K562 (cell line): ENCODE results near the gene ERFL.

Experiments
- CREB1 ChIP-seq, 2 experiments: sonication (generic) in 1 of 2; formaldehyde crosslinking in 1 of 2; IDR thresholded peaks; 2 replicates each; pipeline versions ENCODE4 v1.6.1 to v1.8.0; 2012 to 2022; ENCODE audit warnings: inconsistent platforms in 1 of 2, mild to moderate bottlenecking in 1 of 2, missing genetic modification reagents in 1 of 2, moderate library complexity in 1 of 2
- CTCF ChIP-seq, 3 experiments: IDR thresholded peaks in 2 of 3; conservative IDR thresholded peaks in 1 of 3; 2 replicates each; pipeline ENCODE4 v1.5.1; 2011 to 2012; ENCODE audit warnings: low read length in 3 of 3, mild to moderate bottlenecking in 3 of 3, control low read depth in 2 of 3, improper control_type of control experiment in 1 of 3, inconsistent platforms in 1 of 3, low read depth in 1 of 3, mixed read lengths in 1 of 3, moderate library complexity in 1 of 3; ENCODE audit not compliant: insufficient read depth in 2 of 3
- EZH2 ChIP-seq: IDR thresholded peaks from 2 replicates; pipeline ENCODE4 v1.6.1; 2012; ENCODE audit warnings: low read depth, mild to moderate bottlenecking, inconsistent platforms, low read length, borderline replicate concordance
- LEF1 ChIP-seq: fragments of 450-650 bp; IDR thresholded peaks from 2 replicates; pipeline ENCODE4 v1.6.1; 2016; ENCODE audit warnings: mild to moderate bottlenecking
- RCOR1 ChIP-seq, 2 experiments: IDR thresholded peaks; 2 replicates each; pipeline ENCODE4 v1.6.1; 2012; ENCODE audit warnings: low read depth in 2 of 2, low read length in 2 of 2, borderline replicate concordance in 1 of 2, improper control_type of control experiment in 1 of 2
- TARDBP ChIP-seq: fragments of 450-650 bp; IDR thresholded peaks from 2 replicates; pipeline ENCODE4 v1.6.1; 2016
- TF ChIP-seq, protein P1 (sequence below): sonication (generic); formaldehyde crosslinking; IDR thresholded peaks from 2 replicates; pipeline ENCODE4 v1.9.0; 2022; ENCODE audit warnings: mild to moderate bottlenecking, missing genetic modification reagents
- TF ChIP-seq, protein P2 (sequence below): fragments of 450-650 bp; IDR thresholded peaks from 2 replicates; pipeline ENCODE4 v1.6.1; 2017; ENCODE audit warnings: antibody characterized with exemption, mild to moderate bottlenecking

DNA sequence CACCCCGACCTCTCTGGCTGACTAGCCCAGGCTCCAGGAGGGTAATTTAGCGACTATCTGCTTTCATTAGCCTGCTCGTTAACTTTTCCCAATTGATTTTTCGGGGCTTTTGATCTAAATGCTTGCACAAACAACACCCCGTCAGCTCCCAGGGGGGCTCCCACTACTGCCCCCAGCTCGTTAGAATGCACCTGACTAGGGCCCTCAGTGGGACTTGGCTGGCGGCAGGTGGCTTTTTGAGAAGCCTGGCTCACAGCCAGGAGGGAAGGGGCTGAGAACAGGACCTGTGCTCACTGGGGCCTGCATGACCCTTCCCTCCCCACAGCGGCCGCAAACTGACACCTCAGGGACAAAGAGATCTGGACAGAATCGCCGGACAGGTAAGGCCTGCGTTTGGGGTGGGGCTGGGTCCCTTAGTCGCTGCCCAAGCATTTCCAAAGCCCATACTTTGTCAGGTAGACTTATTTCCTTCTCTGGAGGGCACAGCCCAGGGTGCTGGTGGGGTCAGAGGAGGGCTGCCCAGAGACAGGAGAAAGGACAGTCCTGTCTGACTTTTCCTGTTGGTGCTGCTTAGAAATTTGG, 58.8 kb downstream of the ERFL start:
- TF ChIP-seq, protein P1, sequence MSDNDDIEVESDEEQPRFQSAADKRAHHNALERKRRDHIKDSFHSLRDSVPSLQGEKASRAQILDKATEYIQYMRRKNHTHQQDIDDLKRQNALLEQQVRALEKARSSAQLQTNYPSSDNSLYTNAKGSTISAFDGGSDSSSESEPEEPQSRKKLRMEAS (CRISPR knock-in tag), result no peak
- TF ChIP-seq, protein P2, sequence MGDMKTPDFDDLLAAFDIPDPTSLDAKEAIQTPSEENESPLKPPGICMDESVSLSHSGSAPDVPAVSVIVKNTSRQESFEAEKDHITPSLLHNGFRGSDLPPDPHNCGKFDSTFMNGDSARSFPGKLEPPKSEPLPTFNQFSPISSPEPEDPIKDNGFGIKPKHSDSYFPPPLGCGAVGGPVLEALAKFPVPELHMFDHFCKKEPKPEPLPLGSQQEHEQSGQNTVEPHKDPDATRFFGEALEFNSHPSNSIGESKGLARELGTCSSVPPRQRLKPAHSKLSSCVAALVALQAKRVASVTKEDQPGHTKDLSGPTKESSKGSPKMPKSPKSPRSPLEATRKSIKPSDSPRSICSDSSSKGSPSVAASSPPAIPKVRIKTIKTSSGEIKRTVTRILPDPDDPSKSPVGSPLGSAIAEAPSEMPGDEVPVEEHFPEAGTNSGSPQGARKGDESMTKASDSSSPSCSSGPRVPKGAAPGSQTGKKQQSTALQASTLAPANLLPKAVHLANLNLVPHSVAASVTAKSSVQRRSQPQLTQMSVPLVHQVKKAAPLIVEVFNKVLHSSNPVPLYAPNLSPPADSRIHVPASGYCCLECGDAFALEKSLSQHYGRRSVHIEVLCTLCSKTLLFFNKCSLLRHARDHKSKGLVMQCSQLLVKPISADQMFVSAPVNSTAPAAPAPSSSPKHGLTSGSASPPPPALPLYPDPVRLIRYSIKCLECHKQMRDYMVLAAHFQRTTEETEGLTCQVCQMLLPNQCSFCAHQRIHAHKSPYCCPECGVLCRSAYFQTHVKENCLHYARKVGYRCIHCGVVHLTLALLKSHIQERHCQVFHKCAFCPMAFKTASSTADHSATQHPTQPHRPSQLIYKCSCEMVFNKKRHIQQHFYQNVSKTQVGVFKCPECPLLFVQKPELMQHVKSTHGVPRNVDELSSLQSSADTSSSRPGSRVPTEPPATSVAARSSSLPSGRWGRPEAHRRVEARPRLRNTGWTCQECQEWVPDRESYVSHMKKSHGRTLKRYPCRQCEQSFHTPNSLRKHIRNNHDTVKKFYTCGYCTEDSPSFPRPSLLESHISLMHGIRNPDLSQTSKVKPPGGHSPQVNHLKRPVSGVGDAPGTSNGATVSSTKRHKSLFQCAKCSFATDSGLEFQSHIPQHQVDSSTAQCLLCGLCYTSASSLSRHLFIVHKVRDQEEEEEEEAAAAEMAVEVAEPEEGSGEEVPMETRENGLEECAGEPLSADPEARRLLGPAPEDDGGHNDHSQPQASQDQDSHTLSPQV, result no peak
- TF ChIP-seq LEF1, result no peak
- TF ChIP-seq CTCF (IDR thresholded peaks at IDR 0.05 in 2 of 3, conservative IDR thresholded peaks at IDR 0.05 in 1 of 3; ENCODE audit: insufficient read depth in 2 of 3, low read depth in 1 of 3, low read length in 3 of 3), result no peak
- TF ChIP-seq TARDBP, result no peak
- no peak for TF ChIP-seq CREB1 (IDR thresholded peaks at IDR 0.05)
- TF ChIP-seq CREB1 (CRISPR knock-in tag; IDR thresholded peaks at IDR 0.05), result no peak
- no peak for TF ChIP-seq EZH2
- no peak for TF ChIP-seq RCOR1 (IDR thresholded peaks at IDR 0.05; ENCODE audit: borderline replicate concordance in 1 of 2, low read depth in 2 of 2, low read length in 2 of 2)
